CD4-positive, CD25-positive, alpha-beta regulatory T cell (primary cell): ENCODE measurements around the gene WAS. TPM values are rescaled to one million over a fixed set of nuclear protein-coding genes. Genes with fewer than 3 reads are reported as not detected.
"Not testable (repeated sequence)": the region's sequence is repeated elsewhere in the genome, so short reads cannot be mapped to it uniquely, and the experiment has no call there.

Source experiments
- ATAC-seq, 2 donors: fragments of 150-1000 bp; cut with Tn5 transposase; one replicate each; pipeline ENCODE4 v1.10.0; 2021; ENCODE audit warnings: low read depth in 2 of 2, moderate number of reproducible peaks in 2 of 2, moderate library complexity in 1 of 2
- DNase-seq, 3 donors: peaks; one replicate each; pipeline versions ENCODE4 v3.0.0 to v3.0.0-alpha.2; 2012 to 2022; ENCODE audit warnings: mixed read lengths in 1 of 3
- H3K27ac ChIP-seq: one replicate; pipeline ENCODE4 v1.7.0; 2013; ENCODE audit warnings: mild to moderate bottlenecking, low read length; ENCODE audit not compliant: insufficient read depth, poor library complexity, severe bottlenecking
- H3K27me3 ChIP-seq: one replicate; pipeline ENCODE4 v1.7.0; 2013; ENCODE audit warnings: low read length; ENCODE audit not compliant: control insufficient read depth, insufficient read depth
- H3K36me3 ChIP-seq: one replicate; pipeline ENCODE4 v1.7.0; 2013; ENCODE audit warnings: mild to moderate bottlenecking, low read length, moderate library complexity; ENCODE audit not compliant: control insufficient read depth, insufficient read depth
- H3K4me1 ChIP-seq: 2 replicates; pipeline ENCODE4 v1.7.0; 2013; ENCODE audit warnings: mild to moderate bottlenecking, low read length; ENCODE audit not compliant: insufficient read depth, control insufficient read depth, poor library complexity, severe bottlenecking
- H3K4me3 ChIP-seq: one replicate; pipeline ENCODE4 v1.7.0; 2013; ENCODE audit warnings: low read depth, mild to moderate bottlenecking, low read length, moderate library complexity
- H3K9me3 ChIP-seq, 2 experiments: 1 replicate in 1 of 2; 2 replicates in 1 of 2; pipeline ENCODE4 v1.7.0; 2013; ENCODE audit warnings: low read length in 2 of 2, mild to moderate bottlenecking in 1 of 2, moderate library complexity in 1 of 2; ENCODE audit not compliant: control insufficient read depth in 2 of 2
- H3K27ac Mint-ChIP-seq, 3 donors: one replicate each; pipeline ENCODE4 v1.8.0; 2020 to 2022; ENCODE audit warnings: mild to moderate bottlenecking in 3 of 3, mixed read lengths in 3 of 3, moderate library complexity in 2 of 3
- H3K27me3 Mint-ChIP-seq: one replicate; pipeline ENCODE4 v1.8.0; 2022; ENCODE audit warnings: mild to moderate bottlenecking, mixed read lengths
- H3K36me3 Mint-ChIP-seq: one replicate; pipeline ENCODE4 v1.8.0; 2020; ENCODE audit warnings: mixed read lengths
- H3K4me1 Mint-ChIP-seq, 4 donors: one replicate each; pipeline ENCODE4 v1.8.0; 2020 to 2022; ENCODE audit warnings: mixed read lengths in 4 of 4, mild to moderate bottlenecking in 1 of 4
- H3K4me3 Mint-ChIP-seq, 4 donors: one replicate each; pipeline ENCODE4 v1.8.0; 2020 to 2022; ENCODE audit warnings: mild to moderate bottlenecking in 4 of 4, mixed read lengths in 4 of 4, moderate library complexity in 3 of 4
- H3K9me3 Mint-ChIP-seq, 7 donors: one replicate each; pipeline ENCODE4 v1.8.0; 2020 to 2022; ENCODE audit warnings: mixed read lengths in 7 of 7, mild to moderate bottlenecking in 3 of 7, moderate library complexity in 2 of 7
- polyA plus RNA-seq, 4 donors: library from polyadenylated mRNA; unstranded; fragments of 300-500 nt; fragmentation: Illumina TruSeq; gene quantifications; one replicate each; pipeline ENCODE4 v1.2.3, GENCODE V29; 2021
- total RNA-seq: library from RNA; stranded (reverse); gene quantifications from one replicate; pipeline ENCODE4 v1.2.3, GENCODE V29; 2022

Gene WAS
- 101 TPM for total RNA-seq
- polyA plus RNA-seq: 10 to 100 TPM; 12.4 to 21.8 (median 20.3) TPM

DNA sequence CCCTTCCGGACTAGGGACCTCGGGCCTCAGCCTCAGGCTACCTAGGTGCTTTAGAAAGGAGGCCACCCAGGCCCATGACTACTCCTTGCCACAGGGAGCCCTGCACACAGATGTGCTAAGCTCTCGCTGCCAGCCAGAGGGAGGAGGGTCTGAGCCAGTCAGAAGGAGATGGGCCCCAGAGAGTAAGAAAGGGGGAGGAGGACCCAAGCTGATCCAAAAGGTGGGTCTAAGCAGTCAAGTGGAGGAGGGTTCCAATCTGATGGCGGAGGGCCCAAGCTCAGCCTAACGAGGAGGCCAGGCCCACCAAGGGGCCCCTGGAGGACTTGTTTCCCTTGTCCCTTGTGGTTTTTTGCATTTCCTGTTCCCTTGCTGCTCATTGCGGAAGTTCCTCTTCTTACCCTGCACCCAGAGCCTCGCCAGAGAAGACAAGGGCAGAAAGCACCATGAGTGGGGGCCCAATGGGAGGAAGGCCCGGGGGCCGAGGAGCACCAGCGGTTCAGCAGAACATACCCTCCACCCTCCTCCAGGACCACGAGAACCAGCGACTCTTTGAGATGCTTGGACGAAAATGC, at the start of gene WAS:
Gene WAS (plus strand): TSS at position 389 of the 572 bp plus-strand sequence. CDS start 55 bp downstream, at position 444.
- H3K4me1 Mint-ChIP-seq: peaks cover 0 to 63% (median 26%) of the 10 kb centered on the region in 4 donors
- Histone ChIP-seq H3K36me3 (peaks cover 21% of the 10 kb centered on the region), H3K27ac (peak within 1 kb of the TSS; percentile 79), H3K4me1 (peaks cover 38% of the 10 kb centered on the region), H3K27me3 (no peaks in the 10 kb centered on the region), H3K9me3 (no peaks in the 10 kb centered on the region), H3K4me3 (peak within 1 kb of the TSS; percentile 83)
- peak; percentile 33 to 85 (median 49) for DNase-seq
- peak within 1 kb of the TSS; percentile 88 to 97 (median 95) for H3K27ac Mint-ChIP-seq
- ATAC-seq: peak; percentile 79 to 84
- peak within 1 kb of the TSS; percentile 94 to 96 (median 95) for H3K4me3 Mint-ChIP-seq
- H3K27me3 Mint-ChIP-seq: no peaks in the 10 kb centered on the region
- H3K9me3 Mint-ChIP-seq: no peaks in the 10 kb centered on the region
- H3K36me3 Mint-ChIP-seq: peaks cover 21% of the 10 kb centered on the region

- Mint-ChIP-seq H3K4me3 (no peak overlapping the region), H3K9me3 (no peaks in the 10 kb centered on the region), H3K27me3 (no peaks in the 10 kb centered on the region), H3K27ac (peak overlapping the region in 1 of 3 donors; percentile 20), H3K36me3 (no peaks in the 10 kb centered on the region), H3K4me1 (peaks cover 0 to 10% (median 0%) of the 10 kb centered on the region in 4 donors)
- H3K36me3 ChIP-seq: no peaks in the 10 kb centered on the region
- no peaks in the 10 kb centered on the region for H3K27me3 ChIP-seq
- DNase-seq: no peak
- H3K4me3 ChIP-seq: no peak overlapping the region
- peaks cover 7% of the 10 kb centered on the region for H3K4me1 ChIP-seq
- ATAC-seq: no peak
- H3K27ac ChIP-seq: no peak overlapping the region
- no peaks in the 10 kb centered on the region for H3K9me3 ChIP-seq
Observed at GRCh38 chrX:48636301-48636700, 47.3 kb upstream of the WAS start.

DNA sequence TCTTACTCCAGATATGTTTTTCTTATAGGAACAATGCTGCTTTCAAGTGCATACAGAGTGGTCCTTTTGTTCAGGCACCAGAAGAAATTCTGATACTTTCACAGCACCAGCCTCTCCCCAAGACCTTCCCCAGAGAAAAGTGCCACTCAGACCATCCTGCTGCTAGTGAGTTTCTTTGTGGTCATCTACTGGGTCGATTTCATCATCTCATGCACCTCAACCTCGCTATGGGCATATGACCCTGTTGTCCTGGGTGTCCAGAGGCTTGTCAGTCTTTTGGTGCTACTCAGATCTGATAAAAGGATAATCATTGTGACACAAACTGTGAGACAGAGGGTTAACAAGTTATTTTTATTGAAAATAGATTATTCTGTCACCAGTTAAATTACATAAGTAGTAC, 46.8 kb upstream of the WAS start:
- no peaks in the 10 kb centered on the region for H3K36me3 ChIP-seq
- no peak overlapping the region for H3K4me3 ChIP-seq
- H3K27me3 ChIP-seq: no peaks in the 10 kb centered on the region
- H3K9me3 ChIP-seq: no peaks in the 10 kb centered on the region
- no peaks in the 10 kb centered on the region for H3K27me3 Mint-ChIP-seq
- H3K9me3 Mint-ChIP-seq: no peaks in the 10 kb centered on the region
- no peaks in the 10 kb centered on the region for H3K36me3 Mint-ChIP-seq
- H3K27ac Mint-ChIP-seq: peak overlapping the region in 1 of 3 donors; percentile 20
- peaks cover 3% of the 10 kb centered on the region for H3K4me1 ChIP-seq
- no peak overlapping the region for H3K27ac ChIP-seq
- DNase-seq (no peak), ATAC-seq (no peak)
- no peak overlapping the region for H3K4me3 Mint-ChIP-seq
- H3K4me1 Mint-ChIP-seq: peaks cover 0 to 6% (median 0%) of the 10 kb centered on the region in 4 donors

- ATAC-seq (no peak), DNase-seq (no peak)
- Mint-ChIP-seq H3K4me1 (peaks cover 0 to 2% (median 1%) of the 10 kb centered on the region in 4 donors), H3K4me3 (no peak overlapping the region), H3K27me3 (no peaks in the 10 kb centered on the region), H3K27ac (no peak overlapping the region), H3K9me3 (no peaks in the 10 kb centered on the region), H3K36me3 (no peaks in the 10 kb centered on the region)
- Histone ChIP-seq H3K36me3 (no peaks in the 10 kb centered on the region), H3K27ac (no peak overlapping the region), H3K4me3 (no peak overlapping the region), H3K9me3 (no peaks in the 10 kb centered on the region), H3K27me3 (no peaks in the 10 kb centered on the region), H3K4me1 (no peaks in the 10 kb centered on the region)
Observed at GRCh38 chrX:48645669-48646068, 37.9 kb upstream of the WAS start.

DNA sequence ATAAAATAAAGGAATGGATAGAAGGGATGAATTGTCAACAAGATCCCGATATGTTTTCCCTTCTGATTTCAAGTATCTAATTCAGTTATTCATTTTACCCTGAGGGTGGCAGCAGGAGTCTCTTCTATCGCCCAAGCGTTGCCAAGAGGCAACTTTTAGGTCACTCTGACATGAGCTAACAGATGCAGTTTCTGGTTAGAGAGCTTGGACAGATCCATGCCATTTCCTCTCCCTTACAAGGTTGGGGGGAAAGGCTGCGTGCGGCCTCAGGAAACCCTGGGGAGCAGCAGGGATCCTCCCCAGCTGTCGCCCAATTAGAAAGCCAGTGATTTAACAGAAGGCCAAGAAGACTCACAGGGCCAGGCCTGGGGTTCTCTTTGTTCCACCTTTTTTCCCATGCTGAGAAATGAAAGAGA, 35.3 kb upstream of the WAS start:
- H3K36me3 ChIP-seq: no peaks in the 10 kb centered on the region
- H3K4me1 ChIP-seq: no peaks in the 10 kb centered on the region
- no peak overlapping the region for H3K4me3 Mint-ChIP-seq
- no peaks in the 10 kb centered on the region for H3K36me3 Mint-ChIP-seq
- no peaks in the 10 kb centered on the region for H3K9me3 Mint-ChIP-seq
- H3K9me3 ChIP-seq: no peaks in the 10 kb centered on the region
- ATAC-seq (peak; percentile 40 to 48), DNase-seq (peak; percentile 17 to 58 (median 48))
- H3K4me1 Mint-ChIP-seq: peaks cover 0 to 2% (median 1%) of the 10 kb centered on the region in 4 donors
- peak overlapping the region in 1 of 3 donors; percentile 80 for H3K27ac Mint-ChIP-seq
- no peaks in the 10 kb centered on the region for H3K27me3 Mint-ChIP-seq
- no peak overlapping the region for H3K4me3 ChIP-seq
- no peaks in the 10 kb centered on the region for H3K27me3 ChIP-seq
- no peak overlapping the region for H3K27ac ChIP-seq

DNA sequence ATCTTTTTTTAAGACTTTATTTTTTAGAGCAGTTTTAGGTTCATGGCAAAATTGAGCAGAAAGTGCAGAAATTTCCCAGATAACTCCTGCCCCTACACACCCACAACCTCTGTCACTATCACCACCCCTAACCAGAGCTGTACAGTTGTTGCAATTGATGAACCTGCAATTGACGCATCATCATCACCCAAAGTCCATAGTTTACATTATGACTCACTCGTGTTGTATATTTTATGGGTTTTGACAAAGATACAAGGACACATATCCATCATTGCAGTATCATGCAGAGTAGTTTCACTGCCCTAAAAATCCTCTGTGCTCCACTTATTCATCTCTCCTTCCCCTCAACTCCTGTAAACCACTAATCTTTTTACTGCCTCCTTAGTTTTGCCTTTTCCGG, 34.5 kb upstream of the WAS start:
- Mint-ChIP-seq H3K27ac (no peak overlapping the region), H3K4me1 (peaks cover 0 to 4% (median 1%) of the 10 kb centered on the region in 4 donors), H3K4me3 (no peak overlapping the region), H3K9me3 (no peaks in the 10 kb centered on the region), H3K36me3 (no peaks in the 10 kb centered on the region), H3K27me3 (no peaks in the 10 kb centered on the region)
- Histone ChIP-seq H3K36me3 (no peaks in the 10 kb centered on the region), H3K27ac (no peak overlapping the region), H3K27me3 (no peaks in the 10 kb centered on the region), H3K4me3 (no peak overlapping the region), H3K4me1 (no peaks in the 10 kb centered on the region), H3K9me3 (no peaks in the 10 kb centered on the region)
- ATAC-seq (no peak), DNase-seq (no peak)

DNA sequence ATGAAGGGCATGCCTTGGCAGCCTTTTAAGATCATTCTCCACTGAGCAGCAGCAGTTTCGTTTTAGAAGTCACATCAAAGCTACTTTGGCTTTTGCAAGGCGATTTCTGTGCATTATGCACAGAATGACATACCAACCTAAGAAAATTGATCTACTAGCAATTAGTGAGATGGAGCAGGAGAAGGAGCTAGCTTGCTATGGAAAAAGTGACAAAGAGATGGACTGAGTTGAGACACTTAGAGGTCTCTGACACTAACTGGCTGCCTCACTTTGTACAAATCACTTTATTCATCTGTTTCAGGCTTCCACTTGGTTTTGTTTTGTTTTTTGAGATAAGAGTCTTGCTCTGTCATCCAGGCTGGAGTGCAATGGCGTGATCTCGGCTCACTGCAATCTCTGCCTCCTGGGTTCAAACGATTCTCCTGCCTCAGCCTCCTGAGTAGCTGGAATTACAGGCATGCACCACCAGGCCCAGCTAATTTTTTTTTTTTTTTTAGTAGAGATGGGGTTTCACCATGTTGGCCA, 31.5 kb upstream of the WAS start:
- not testable (repeated sequence) for H3K4me1 ChIP-seq, H3K9me3 ChIP-seq, H3K4me3 Mint-ChIP-seq, ATAC-seq, H3K4me3 ChIP-seq, H3K9me3 Mint-ChIP-seq, H3K27me3 ChIP-seq, H3K36me3 Mint-ChIP-seq, H3K27ac ChIP-seq, H3K27me3 Mint-ChIP-seq, H3K36me3 ChIP-seq, H3K4me1 Mint-ChIP-seq
- DNase-seq: peak in 1 of 3 donors; percentile 19
- peak overlapping the region in 1 of 3 donors; percentile 76 for H3K27ac Mint-ChIP-seq

DNA sequence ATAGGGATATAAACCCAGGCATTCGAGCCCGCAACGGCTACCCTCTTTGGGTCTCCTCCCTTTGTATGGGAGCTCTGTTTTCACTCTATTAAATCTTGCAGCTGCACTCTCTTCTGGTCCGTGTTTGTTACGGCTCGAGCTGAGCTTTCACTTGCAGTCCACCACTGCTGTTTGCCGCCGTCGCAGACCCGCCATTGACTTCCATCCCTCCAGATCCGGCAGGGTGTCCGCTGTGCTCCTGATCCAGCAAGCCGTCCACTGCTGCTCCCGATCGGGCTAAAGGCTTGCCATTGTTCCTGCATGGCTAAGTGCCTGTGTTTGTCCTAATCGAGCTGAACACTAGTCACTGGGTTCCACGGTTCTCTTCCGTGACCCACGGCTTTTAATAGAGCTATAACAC, 28.9 kb upstream of the WAS start:
- H3K27me3 Mint-ChIP-seq, H3K27me3 ChIP-seq, H3K36me3 ChIP-seq, H3K4me3 ChIP-seq, H3K9me3 Mint-ChIP-seq, H3K4me1 Mint-ChIP-seq, H3K4me3 Mint-ChIP-seq, H3K9me3 ChIP-seq, H3K36me3 Mint-ChIP-seq, H3K27ac ChIP-seq, H3K4me1 ChIP-seq, DNase-seq, H3K27ac Mint-ChIP-seq, ATAC-seq: not testable (repeated sequence)
